Astrocyte (in vitro differentiated cells and primary cell): ENCODE measurements around the gene PDE7B.

ENCODE experiments used
- CTCF ChIP-seq: IDR thresholded peaks from 2 replicates; pipeline ENCODE4 v1.5.1; 2011; ENCODE audit warnings: low read depth, mild to moderate bottlenecking, inconsistent platforms, low read length, moderate library complexity; ENCODE audit not compliant: insufficient read depth
- EZH2 ChIP-seq: IDR thresholded peaks from 2 replicates; pipeline ENCODE4 v1.6.1; 2012; ENCODE audit warnings: mild to moderate bottlenecking, low read length, inconsistent platforms; ENCODE audit not compliant: insufficient read depth

DNA sequence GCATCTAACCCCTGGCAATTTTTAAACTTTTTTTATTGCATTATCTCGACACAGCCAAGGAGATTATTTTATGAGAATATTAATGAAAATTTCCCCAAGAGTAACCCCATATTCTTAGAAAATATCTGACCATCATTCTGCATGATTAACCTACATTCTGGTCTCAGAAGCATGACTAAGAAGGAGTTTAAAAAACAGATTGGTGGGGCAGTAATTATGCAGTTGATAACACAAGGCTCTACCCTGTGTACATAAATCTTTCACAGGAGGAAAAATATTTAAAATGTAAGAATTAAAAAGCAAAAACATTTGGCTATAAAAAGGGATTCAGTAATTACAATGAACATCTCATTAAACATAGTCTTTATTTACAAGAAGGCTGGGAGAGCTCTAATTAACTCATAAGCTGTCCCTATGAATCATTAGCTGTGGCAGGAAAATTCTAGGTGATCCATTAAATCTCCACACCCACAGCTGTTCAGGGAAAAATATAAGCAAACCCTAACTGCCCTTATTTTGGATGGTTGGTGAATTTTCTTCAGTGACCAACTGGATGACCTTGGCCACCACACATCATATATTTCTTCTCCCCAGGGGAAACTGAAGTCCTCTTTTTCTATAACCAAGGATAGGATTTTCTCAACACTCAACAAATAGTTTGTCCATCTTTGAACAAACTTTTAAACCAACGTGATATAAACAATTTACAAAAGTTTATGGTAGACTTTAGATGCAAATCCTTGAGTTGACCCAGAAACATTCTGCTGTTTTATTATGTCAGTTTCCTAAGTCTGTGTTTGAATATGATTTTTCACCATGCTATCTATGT lies 59.5 kb downstream of the PDE7B start:
- TF ChIP-seq CTCF = no peak
- no peak for TF ChIP-seq EZH2
